ENCODE data around the gene MPG. TPM values are rescaled to one million over a fixed set of nuclear protein-coding genes. Genes with fewer than 3 reads are reported as not detected.

The MPG gene
- polyA plus RNA-seq, 2 of the 4 experiments (the other 2 are of a cell fraction) = 25.5 to 54.3 TPM

DNA sequence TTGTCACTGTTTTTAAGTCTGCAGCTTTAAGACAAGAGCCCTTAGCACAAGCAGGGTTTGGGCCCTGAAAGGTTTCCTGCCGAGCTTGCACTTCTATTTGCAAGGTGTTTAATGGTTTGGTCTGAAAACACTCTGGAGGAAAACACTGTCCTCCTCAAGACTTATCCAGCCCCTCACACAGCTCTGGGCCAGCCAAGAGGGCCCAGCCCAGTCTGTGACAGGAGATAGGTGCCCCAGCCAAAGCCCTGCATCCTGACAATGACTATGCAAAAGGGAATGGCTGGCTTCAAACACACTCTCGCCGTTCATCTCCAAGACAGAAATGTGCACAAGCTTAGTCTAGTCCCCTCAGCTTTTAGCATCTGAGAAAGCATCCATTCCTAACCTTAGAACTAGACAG is 26.9 kb downstream of the MPG start:
- no peak for TF ChIP-seq EP300 (IDR thresholded peaks at IDR 0.05)
- peak; percentile 68 for TF ChIP-seq MAFK (IDR thresholded peaks at IDR 0.05; ENCODE audit: partially characterized antibody)
- DNase-seq (ENCODE audit: low read depth in 1 of 2, low spot score in 1 of 2) (no peak), FAIRE-seq (no peak), ATAC-seq (no peak)
- Histone ChIP-seq H3K4me3 (no peak overlapping the region), H3K4me1 (peaks cover 5% of the 10 kb centered on the region; the same call in 2 of the 3 replicates), H3K4me2 (no peak overlapping the region), H3K27ac (no peak overlapping the region), H3K9me3 (no peaks in the 10 kb centered on the region)
- 85% methylated on average over 3 of the region's 3 CpGs for WGBS (ENCODE audit: missing lambda C conversion rate)
- ChIA-PET CTCF (interaction anchor here (0.6 to 11.0 kb wide), 8 partner anchors 14 to 257 kb away, joined by 3 to 104 read pairs (median 16); partner anchors contain the start of gene HBQ1), POLR2A (interaction anchor here (1.0 kb wide), 1 partner anchor 8 kb away, joined by 4 read pairs; no protein-coding TSS in a partner anchor)

DNA sequence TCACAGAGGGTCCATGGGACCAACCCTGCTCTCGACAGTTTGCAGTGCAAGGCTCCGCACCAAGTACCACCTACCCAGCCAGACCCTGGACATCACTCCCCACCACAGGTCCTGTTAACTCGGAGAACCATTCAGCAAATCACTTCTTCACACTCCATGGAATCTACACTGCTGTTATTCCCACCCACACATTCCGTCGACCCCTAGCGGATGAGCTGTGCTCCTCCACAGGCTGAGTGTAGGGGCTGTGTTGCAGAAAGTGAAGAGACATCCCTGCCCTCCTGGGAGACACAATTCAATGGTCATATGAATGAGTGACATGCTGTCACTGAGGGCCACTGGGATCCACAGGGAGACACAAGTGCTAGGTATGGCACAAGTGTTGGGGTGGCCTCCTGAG is 27.5 kb downstream of the MPG start:
- ATAC-seq = no peak
- 95% methylated on average over 6 of the region's 6 CpGs for WGBS (ENCODE audit: missing lambda C conversion rate)

DNA sequence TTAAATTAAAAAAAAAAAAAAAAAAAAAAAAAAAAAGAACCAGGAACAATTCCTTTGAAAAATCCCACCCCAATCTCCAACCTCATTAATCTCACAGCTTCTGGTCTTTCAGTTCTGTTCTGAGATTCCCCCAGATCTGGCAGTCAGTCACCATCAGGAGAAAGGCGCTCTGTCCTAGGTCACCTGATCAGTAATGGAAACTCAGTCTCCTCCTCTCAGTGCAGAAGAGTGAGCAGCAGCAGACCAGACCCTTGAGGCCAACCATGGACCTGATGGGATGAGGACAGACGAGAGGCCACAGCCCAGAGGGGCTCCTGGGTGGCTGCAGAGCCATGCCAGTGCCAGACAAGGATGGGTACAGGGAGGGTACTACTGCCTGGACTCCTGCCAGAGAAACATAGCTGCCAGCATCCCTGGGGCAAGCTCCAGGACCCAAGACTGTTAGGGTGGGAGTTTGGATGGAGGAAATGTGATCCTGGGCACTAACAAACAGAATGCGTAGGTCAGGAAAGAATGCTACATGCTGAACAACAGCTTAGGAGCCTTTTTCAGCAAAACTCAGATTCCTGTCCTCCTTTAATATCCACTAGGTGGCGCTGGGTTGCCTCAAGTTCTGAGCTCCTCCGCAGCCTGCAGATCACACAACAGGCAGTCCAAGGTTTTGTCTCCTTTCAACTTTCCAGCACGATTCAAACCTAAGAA is 28.7 kb downstream of the MPG start:
- ATAC-seq (peak; percentile 84 to 93), FAIRE-seq (no peak), DNase-seq (ENCODE audit: low read depth in 1 of 2, low spot score in 1 of 2) (peak; percentile 71 to 86)
- POLR2A ChIA-PET = interaction anchor here (1.1 to 1.2 kb wide), 2 partner anchors 74 to 255 kb away, joined by 5 to 7 read pairs; partner anchors contain the start of gene HBQ1
- Histone ChIP-seq H3K4me1 (peaks cover 5% of the 10 kb centered on the region; the same call in 2 of the 3 replicates), H3K4me2 (no peak overlapping the region), H3K9me3 (no peaks in the 10 kb centered on the region), H3K4me3 (no peak overlapping the region), H3K27ac (peak overlapping the region in 1 of 2 experiments; percentile 48; a peak in 2 of 6 replicates)
- CTCF ChIA-PET = interaction anchor here (0.6 to 11.0 kb wide), 48 partner anchors 16 to 422 kb away, joined by 3 to 104 read pairs (median 5); partner anchors contain the start of genes AXIN1, HBQ1, MPG and NPRL3
- WGBS (ENCODE audit: missing lambda C conversion rate) = 32% methylated on average over 5 of the region's 6 CpGs
- TF ChIP-seq GATA3 (IDR thresholded peaks at IDR 0.05; ENCODE audit: borderline replicate concordance) (no peak), RAD21 (conservative IDR thresholded peaks at IDR 0.05 in 1 of 2, IDR thresholded peaks at IDR 0.05 in 1 of 2) (peak; percentile 76 to 83), EHF (CRISPR knock-in tag; IDR thresholded peaks at IDR 0.05) (no peak), JUNB (IDR thresholded peaks at IDR 0.05) (no peak), POLR2A (IDR thresholded peaks at IDR 0.05; ENCODE audit: low read length) (no peak), HOXA7 (CRISPR knock-in tag; IDR thresholded peaks at IDR 0.05) (no peak), SMC3 (IDR thresholded peaks at IDR 0.05) (peak; percentile 80)
- TF ChIP-seq, protein P1, sequence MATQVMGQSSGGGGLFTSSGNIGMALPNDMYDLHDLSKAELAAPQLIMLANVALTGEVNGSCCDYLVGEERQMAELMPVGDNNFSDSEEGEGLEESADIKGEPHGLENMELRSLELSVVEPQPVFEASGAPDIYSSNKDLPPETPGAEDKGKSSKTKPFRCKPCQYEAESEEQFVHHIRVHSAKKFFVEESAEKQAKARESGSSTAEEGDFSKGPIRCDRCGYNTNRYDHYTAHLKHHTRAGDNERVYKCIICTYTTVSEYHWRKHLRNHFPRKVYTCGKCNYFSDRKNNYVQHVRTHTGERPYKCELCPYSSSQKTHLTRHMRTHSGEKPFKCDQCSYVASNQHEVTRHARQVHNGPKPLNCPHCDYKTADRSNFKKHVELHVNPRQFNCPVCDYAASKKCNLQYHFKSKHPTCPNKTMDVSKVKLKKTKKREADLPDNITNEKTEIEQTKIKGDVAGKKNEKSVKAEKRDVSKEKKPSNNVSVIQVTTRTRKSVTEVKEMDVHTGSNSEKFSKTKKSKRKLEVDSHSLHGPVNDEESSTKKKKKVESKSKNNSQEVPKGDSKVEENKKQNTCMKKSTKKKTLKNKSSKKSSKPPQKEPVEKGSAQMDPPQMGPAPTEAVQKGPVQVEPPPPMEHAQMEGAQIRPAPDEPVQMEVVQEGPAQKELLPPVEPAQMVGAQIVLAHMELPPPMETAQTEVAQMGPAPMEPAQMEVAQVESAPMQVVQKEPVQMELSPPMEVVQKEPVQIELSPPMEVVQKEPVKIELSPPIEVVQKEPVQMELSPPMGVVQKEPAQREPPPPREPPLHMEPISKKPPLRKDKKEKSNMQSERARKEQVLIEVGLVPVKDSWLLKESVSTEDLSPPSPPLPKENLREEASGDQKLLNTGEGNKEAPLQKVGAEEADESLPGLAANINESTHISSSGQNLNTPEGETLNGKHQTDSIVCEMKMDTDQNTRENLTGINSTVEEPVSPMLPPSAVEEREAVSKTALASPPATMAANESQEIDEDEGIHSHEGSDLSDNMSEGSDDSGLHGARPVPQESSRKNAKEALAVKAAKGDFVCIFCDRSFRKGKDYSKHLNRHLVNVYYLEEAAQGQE (IDR thresholded peaks at IDR 0.05) = no peak
- TF ChIP-seq, protein P2, sequence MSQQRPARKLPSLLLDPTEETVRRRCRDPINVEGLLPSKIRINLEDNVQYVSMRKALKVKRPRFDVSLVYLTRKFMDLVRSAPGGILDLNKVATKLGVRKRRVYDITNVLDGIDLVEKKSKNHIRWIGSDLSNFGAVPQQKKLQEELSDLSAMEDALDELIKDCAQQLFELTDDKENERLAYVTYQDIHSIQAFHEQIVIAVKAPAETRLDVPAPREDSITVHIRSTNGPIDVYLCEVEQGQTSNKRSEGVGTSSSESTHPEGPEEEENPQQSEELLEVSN (IDR thresholded peaks at IDR 0.05; ENCODE audit: borderline replicate concordance, low read depth) = no peak

More for the DNA sequence above, 27.5 kb downstream of the MPG start:
- Histone ChIP-seq H3K4me1 (peaks cover 5% of the 10 kb centered on the region; the same call in 2 of the 3 replicates), H3K4me2 (no peak overlapping the region), H3K4me3 (no peak overlapping the region), H3K27ac (no peak overlapping the region), H3K9me3 (no peaks in the 10 kb centered on the region)
- ChIA-PET POLR2A (interaction anchor here (1.0 kb wide), 1 partner anchor 9 kb away, joined by 4 read pairs; no protein-coding TSS in a partner anchor), CTCF (interaction anchor here (1.1 to 11.0 kb wide), 8 partner anchors 14 to 256 kb away, joined by 3 to 104 read pairs (median 18); partner anchors contain the start of gene HBQ1)
- TF ChIP-seq GATA3 (IDR thresholded peaks at IDR 0.05; ENCODE audit: borderline replicate concordance) = no peak
- no peak for TF ChIP-seq ESRRA (IDR thresholded peaks at IDR 0.05; ENCODE audit: borderline replicate concordance, low read length)
- TF ChIP-seq, protein P3, sequence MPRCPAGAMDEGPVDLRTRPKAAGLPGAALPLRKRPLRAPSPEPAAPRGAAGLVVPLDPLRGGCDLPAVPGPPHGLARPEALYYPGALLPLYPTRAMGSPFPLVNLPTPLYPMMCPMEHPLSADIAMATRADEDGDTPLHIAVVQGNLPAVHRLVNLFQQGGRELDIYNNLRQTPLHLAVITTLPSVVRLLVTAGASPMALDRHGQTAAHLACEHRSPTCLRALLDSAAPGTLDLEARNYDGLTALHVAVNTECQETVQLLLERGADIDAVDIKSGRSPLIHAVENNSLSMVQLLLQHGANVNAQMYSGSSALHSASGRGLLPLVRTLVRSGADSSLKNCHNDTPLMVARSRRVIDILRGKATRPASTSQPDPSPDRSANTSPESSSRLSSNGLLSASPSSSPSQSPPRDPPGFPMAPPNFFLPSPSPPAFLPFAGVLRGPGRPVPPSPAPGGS (IDR thresholded peaks at IDR 0.05) = no peak
- no peak for TF ChIP-seq HOXB5 (CRISPR knock-in tag; IDR thresholded peaks at IDR 0.05)
- TF ChIP-seq BHLHE40 (IDR thresholded peaks at IDR 0.05; ENCODE audit: low read depth, low read length) = no peak
- TF ChIP-seq HDAC2 (IDR thresholded peaks at IDR 0.05) = no peak
- TF ChIP-seq, protein P2 (IDR thresholded peaks at IDR 0.05; ENCODE audit: borderline replicate concordance, low read depth) = no peak
- no peak for TF ChIP-seq POLR2AphosphoS2 (conservative IDR thresholded peaks at IDR 0.05; ENCODE audit: low read length)
- TF ChIP-seq HOXB13 (CRISPR knock-in tag; IDR thresholded peaks at IDR 0.05; ENCODE audit: low read depth) = no peak
- TF ChIP-seq, protein P4, sequence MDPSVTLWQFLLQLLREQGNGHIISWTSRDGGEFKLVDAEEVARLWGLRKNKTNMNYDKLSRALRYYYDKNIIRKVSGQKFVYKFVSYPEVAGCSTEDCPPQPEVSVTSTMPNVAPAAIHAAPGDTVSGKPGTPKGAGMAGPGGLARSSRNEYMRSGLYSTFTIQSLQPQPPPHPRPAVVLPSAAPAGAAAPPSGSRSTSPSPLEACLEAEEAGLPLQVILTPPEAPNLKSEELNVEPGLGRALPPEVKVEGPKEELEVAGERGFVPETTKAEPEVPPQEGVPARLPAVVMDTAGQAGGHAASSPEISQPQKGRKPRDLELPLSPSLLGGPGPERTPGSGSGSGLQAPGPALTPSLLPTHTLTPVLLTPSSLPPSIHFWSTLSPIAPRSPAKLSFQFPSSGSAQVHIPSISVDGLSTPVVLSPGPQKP (IDR thresholded peaks at IDR 0.05; ENCODE audit: low read depth, low read length) = no peak
- no peak for TF ChIP-seq KDM5A (IDR thresholded peaks at IDR 0.05)
- no peak for TF ChIP-seq SMC3 (IDR thresholded peaks at IDR 0.05)
- no peak for TF ChIP-seq KDM1A (IDR thresholded peaks at IDR 0.05; ENCODE audit: low read depth)
- TF ChIP-seq RNF2 (IDR thresholded peaks at IDR 0.05; ENCODE audit: borderline replicate concordance, low read depth) = no peak
- no peak for TF ChIP-seq ZSCAN20 (CRISPR knock-in tag; IDR thresholded peaks at IDR 0.05)
- no peak for TF ChIP-seq TFCP2L1 (CRISPR knock-in tag; IDR thresholded peaks at IDR 0.05)
- TF ChIP-seq, protein P5, sequence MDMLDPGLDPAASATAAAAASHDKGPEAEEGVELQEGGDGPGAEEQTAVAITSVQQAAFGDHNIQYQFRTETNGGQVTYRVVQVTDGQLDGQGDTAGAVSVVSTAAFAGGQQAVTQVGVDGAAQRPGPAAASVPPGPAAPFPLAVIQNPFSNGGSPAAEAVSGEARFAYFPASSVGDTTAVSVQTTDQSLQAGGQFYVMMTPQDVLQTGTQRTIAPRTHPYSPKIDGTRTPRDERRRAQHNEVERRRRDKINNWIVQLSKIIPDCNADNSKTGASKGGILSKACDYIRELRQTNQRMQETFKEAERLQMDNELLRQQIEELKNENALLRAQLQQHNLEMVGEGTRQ (IDR thresholded peaks at IDR 0.05) = no peak
- no peak for TF ChIP-seq NFE2L2 (conservative IDR thresholded peaks at IDR 0.05; ENCODE audit: low read length)
- no peak for TF ChIP-seq NR3C1 (IDR thresholded peaks at IDR 0.05)
- no peak for TF ChIP-seq CHD2 (IDR thresholded peaks at IDR 0.05; ENCODE audit: low read length, partially characterized antibody)
- no peak for FAIRE-seq
- DNase-seq (ENCODE audit: low read depth in 1 of 2, low spot score in 1 of 2) = no peak
